ENCODE results near the gene DDX1.

GRCh38 chr2:15630121-15630977 is 38.7 kb downstream of the DDX1 start:
- TF ChIP-seq CTCF (conservative IDR thresholded peaks at IDR 0.05; ENCODE audit: low read length), result no peak
- TF ChIP-seq EZH2phosphoT487 (IDR thresholded peaks at IDR 0.05; ENCODE audit: borderline replicate concordance, low read depth, low read length), result no peak
